Cerebellar cortex (tissue), 1 donor: ENCODE data around the gene TMEM129.

Experiments used
- DNase-seq: peaks from one replicate; pipeline ENCODE4 v3.0.0-alpha.2; 2015; ENCODE audit warnings: low spot score

TMEM129 gene

GRCh38 chr4:1744552-1744951 lies 23.4 kb upstream of the TMEM129 start:
- no peak for DNase-seq

- DNase-seq = no peak
Observed at GRCh38 chr4:1743975-1744374, 22.9 kb upstream of the TMEM129 start.

DNA sequence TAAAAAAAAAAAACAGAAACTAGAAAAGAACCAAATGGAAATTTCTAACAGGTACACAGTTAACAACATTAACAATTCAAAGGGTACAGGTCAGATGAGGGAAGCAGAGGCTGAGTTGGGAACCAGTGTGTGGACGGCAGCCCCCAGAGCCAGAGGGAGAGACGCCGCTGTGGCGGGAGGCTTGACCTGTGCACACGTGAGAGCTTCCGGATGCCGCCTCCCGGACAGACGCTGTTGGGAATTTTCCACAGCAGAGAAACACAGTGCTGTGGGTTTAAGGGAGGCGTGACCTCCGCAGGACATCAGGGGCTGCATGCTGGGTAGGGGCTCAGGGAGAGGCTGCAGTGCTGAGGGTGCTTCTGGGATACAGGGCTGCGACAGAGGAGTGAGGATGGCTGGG lies 22.4 kb upstream of the TMEM129 start:
- no peak for DNase-seq

GRCh38 chr4:1741208-1741607 lies 20.1 kb upstream of the TMEM129 start:
- DNase-seq = no peak

DNA sequence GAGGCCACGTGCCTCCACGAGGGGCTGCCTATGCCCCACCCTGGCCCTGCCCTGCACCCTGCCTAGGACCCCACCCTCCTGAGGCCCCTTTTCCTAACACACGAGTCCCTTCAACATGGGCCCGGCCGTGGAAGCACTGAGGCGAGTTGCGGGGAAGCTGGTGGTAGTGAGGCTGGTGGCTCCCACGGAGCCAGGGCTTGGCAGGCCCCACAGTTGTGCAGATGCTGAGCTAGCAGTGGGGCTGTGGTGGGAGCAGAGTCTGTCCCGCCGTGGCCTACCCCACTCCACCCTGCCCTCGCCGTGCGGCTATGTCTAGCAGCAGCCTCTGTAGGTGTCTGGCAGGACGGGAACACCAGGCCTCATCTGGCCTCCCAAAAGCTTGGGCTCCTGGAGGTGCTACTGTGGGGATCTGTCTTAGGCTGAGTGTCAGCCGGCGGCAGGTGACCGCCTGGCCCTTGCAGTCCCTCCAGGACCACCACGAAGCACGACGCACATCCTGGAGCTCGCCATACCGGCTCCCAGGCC lies 19.0 kb upstream of the TMEM129 start:
- DNase-seq = no peak

DNA sequence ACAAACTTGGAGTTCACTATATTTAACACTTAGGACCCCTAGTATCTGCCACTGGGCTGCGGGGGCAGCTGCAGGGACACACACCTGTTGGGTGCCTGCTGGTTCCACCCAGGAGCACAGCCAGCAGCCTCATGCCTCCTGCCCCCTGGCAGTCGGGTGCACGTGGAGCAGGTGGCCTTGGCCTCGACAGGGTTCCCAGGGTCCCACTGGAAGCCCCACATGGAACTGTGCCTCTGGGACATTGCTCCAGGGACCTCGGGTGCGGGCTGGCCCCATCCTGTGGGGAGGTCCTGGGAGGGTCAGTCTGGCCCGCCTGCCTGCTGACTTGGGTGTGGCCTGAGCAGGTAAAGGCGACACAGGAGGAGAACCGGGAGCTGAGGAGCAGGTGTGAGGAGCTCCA lies 18.2 kb upstream of the TMEM129 start:
- DNase-seq = no peak

DNA sequence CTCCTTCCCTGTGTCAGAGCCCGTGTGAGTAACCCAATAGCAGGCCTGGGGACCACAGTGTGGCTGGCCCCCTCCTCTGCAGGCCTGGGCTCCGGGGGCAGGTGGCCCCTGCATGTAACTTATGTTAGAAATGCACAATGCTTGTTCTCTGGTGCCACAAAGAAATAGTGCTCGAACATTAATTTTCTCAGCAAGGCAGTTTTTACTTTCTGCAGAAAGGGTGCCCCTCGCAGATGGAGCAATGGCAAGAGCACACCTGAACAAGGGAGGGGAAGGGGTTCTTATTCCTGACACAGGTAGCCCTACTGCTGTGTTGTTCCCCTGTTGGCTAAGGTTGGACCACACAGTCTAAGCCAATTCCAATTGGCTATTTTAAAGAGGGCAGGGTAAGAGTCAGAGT lies 17.3 kb upstream of the TMEM129 start:
- no peak for DNase-seq

- DNase-seq = no peak
Observed at GRCh38 chr4:1737666-1738065, 16.5 kb upstream of the TMEM129 start.

GRCh38 chr4:1736812-1737211 lies 15.7 kb upstream of the TMEM129 start:
- DNase-seq = no peak

- no peak for DNase-seq
Observed at GRCh38 chr4:1735215-1735614, 14.1 kb upstream of the TMEM129 start.

- DNase-seq = no peak
Observed at GRCh38 chr4:1732911-1733310, 11.8 kb upstream of the TMEM129 start.

DNA sequence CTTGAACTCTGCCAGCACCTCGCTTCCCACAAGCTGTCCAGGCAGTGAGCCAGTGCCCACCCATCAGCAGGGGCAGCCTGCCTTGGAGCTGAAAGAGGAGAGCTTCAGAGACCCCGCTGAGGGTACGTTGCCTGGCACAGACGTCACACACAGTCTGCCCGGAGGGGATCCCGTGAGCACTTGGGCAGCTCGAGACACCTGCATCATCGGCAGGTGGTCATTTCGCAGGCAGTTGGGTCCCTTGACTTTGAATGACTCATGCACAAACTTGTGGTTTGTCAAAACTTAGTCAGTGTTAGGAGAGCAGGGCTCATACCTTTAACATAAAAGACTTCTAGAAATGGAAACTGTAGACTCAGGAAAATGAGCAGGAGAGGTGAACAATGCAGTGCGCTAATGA lies 10.1 kb upstream of the TMEM129 start:
- no peak for DNase-seq

GRCh38 chr4:1730532-1731135 lies 9.5 kb upstream of the TMEM129 start:
- DNase-seq = no peak

- no peak for DNase-seq
Observed at GRCh38 chr4:1728061-1728980, 7.2 kb upstream of the TMEM129 start.

DNA sequence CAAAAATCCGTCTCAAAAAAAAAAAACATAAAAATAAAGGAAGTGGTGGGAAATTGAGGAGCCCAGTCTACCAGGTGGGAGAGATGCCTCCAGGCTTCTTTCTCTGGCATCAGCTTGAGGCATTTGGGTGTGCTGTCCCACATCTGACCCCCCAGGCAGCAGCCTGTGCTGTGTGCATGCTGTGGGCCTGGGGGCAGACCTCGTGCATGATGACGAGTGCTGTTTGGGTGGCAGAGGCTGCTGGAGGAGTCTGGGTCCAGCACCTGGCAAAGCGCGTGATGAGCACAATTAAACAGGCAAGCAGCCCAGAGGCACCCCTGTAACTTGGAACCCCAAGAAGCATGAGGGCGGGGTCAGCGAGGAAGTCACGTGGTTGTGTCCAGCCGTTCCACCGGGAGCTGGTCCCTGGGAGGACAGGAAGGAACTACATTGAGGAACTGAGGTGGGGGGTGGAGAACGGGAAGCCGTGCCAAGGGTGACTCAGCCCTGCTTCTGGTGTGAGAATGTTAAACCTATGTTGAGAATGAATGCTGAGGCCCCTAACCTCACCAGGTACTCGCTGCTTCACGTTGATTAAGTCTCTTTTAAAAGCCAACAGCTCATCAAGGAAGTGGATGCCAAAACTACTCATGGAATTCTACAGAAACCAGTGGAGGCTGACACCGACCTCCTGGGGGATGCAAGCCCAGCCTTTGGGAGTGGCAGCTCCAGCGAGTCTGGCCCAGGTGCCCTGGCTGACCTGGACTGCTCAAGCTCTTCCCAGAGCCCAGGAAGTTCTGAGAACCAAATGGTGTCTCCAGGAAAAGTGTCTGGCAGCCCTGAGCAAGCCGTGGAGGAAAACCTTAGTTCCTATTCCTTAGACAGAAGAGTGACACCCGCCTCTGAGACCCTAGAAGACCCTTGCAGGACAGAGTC lies 6.3 kb upstream of the TMEM129 start:
- no peak for DNase-seq

GRCh38 chr4:1726146-1726934 lies 5.2 kb upstream of the TMEM129 start:
- DNase-seq = peak; percentile 92

- DNase-seq = no peak
Observed at GRCh38 chr4:1725521-1725920, 4.4 kb upstream of the TMEM129 start.

DNA sequence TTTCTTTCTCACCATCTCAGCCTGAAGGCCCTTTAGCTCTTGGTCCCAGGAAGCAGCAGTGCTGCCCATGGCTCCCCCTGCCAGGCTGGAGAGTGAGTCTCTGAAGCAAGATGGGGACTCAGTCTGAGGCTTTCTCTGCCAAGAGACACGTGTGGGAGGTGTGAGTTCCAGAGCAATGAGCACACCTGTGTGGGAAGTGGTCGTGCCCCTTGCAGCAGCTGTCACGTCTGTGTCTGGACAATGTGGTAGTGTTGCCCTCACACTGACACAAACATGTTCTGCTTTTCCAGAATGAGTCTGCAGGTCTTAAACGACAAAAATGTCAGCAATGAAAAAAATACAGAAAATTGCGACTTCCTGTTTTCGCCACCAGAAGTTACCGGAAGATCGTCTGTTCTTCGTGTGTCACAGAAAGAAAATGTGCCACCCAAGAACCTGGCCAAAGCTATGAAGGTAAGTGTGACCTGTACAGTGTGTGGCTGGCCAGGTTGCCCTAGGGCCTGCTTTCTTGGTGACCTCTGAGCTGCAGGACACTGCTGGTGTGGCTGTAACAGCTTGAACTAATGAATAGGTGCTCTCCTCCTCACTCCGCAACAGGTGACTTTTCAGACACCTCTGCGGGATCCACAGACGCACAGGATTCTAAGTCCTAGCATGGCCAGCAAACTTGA lies 2.1 kb upstream of the TMEM129 start:
- no peak for DNase-seq

- no peak for DNase-seq
Observed at GRCh38 chr4:1722551-1723118, 1.5 kb upstream of the TMEM129 start.
